ENCODE measurements around the gene INSRR.

DNA sequence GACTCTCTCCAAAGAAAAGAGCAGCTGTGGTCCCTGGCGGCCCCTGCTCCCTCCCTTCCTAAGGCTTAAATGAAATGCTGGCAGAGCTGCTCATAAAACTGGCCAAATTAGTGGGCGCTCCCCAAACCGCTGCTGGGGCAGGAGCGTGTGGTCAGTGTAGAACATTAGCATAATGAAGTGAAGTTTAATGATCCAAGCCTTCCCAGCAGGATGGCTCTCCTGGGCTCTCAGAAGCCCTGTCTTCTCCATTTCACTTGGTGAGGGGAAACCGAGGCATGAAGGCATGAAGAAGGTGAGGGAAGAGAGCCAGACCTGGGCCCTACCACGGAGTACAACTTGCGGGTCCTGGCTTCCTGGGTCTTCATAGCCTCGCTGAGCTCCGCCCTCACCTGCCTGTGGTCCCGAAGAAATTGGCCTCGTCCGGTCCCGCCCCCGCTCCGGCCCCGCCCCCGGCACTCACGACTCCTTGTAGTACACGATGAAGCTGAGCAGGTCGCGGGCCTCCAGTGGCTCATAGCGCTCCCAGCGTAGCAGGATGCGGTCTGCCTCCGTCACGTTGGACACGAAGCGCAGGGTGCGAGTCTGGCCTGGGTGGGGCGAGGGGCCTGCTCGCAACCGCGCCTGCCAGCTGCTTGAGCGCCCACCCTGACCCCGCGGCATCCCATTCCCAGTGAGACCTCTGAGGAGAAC lies 10.3 kb downstream of the INSRR start:
- TF ChIP-seq, protein P1, sequence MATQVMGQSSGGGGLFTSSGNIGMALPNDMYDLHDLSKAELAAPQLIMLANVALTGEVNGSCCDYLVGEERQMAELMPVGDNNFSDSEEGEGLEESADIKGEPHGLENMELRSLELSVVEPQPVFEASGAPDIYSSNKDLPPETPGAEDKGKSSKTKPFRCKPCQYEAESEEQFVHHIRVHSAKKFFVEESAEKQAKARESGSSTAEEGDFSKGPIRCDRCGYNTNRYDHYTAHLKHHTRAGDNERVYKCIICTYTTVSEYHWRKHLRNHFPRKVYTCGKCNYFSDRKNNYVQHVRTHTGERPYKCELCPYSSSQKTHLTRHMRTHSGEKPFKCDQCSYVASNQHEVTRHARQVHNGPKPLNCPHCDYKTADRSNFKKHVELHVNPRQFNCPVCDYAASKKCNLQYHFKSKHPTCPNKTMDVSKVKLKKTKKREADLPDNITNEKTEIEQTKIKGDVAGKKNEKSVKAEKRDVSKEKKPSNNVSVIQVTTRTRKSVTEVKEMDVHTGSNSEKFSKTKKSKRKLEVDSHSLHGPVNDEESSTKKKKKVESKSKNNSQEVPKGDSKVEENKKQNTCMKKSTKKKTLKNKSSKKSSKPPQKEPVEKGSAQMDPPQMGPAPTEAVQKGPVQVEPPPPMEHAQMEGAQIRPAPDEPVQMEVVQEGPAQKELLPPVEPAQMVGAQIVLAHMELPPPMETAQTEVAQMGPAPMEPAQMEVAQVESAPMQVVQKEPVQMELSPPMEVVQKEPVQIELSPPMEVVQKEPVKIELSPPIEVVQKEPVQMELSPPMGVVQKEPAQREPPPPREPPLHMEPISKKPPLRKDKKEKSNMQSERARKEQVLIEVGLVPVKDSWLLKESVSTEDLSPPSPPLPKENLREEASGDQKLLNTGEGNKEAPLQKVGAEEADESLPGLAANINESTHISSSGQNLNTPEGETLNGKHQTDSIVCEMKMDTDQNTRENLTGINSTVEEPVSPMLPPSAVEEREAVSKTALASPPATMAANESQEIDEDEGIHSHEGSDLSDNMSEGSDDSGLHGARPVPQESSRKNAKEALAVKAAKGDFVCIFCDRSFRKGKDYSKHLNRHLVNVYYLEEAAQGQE (IDR thresholded peaks at IDR 0.05; ENCODE audit: insufficient read depth in 1 of 2, low read depth in 2 of 2, low read length in 1 of 2), result no peak
- TF ChIP-seq, protein P2, sequence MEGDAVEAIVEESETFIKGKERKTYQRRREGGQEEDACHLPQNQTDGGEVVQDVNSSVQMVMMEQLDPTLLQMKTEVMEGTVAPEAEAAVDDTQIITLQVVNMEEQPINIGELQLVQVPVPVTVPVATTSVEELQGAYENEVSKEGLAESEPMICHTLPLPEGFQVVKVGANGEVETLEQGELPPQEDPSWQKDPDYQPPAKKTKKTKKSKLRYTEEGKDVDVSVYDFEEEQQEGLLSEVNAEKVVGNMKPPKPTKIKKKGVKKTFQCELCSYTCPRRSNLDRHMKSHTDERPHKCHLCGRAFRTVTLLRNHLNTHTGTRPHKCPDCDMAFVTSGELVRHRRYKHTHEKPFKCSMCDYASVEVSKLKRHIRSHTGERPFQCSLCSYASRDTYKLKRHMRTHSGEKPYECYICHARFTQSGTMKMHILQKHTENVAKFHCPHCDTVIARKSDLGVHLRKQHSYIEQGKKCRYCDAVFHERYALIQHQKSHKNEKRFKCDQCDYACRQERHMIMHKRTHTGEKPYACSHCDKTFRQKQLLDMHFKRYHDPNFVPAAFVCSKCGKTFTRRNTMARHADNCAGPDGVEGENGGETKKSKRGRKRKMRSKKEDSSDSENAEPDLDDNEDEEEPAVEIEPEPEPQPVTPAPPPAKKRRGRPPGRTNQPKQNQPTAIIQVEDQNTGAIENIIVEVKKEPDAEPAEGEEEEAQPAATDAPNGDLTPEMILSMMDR (IDR thresholded peaks at IDR 0.05), result no peak
- TF ChIP-seq SIN3A (IDR thresholded peaks at IDR 0.05; ENCODE audit: borderline replicate concordance, insufficient read depth, low read depth, low read length), result no peak
- no peak for TF ChIP-seq POLR2AphosphoS5 (IDR thresholded peaks at IDR 0.05; ENCODE audit: low read depth, low read length)
